K562 (cell line): ENCODE results near the gene SNX19. TPM values are rescaled to one million over a fixed set of nuclear protein-coding genes. Genes with fewer than 3 reads are reported as not detected.
A peak's percentile ranks its signal among the peaks of the same experiment; 100 is the strongest.

Source experiments
- ATAC-seq: fragments of 200-7000 bp; cut with Tn5 transposase; 3 replicates; pipeline ENCODE4 v1.9.1; 2020; ENCODE audit warnings: moderate library complexity
- BruUV-seq: library from RNA; stranded (reverse); fragments of 400-500 nt; replicated peaks from 2 replicates; lab custom pipeline; 2021; lab: Mats Ljungman, UMichigan
- CTCF ChIA-PET: fragments of 300-600 bp; formaldehyde crosslinking; extraction: SDS; loops from one replicate; lab custom pipeline; 2021; ENCODE audit warnings: low intra/inter-chr PET ratio; lab: Yijun Ruan, JAX
- POLR2A ChIA-PET: fragments of 300-600, 350-650 bp; sonication (Branson Sonifier 250); formaldehyde crosslinking; extraction: SDS; loops from one replicate; lab custom pipeline; 2021; ENCODE audit warnings: antibody characterized with exemption, inconsistent platforms; lab: Yijun Ruan, JAX
- DNase-seq, 4 experiments: peaks; one replicate each; pipeline versions ENCODE4 v3.0.0 to v3.0.0-alpha.2; 2011 to 2018; ENCODE audit warnings: low spot score in 3 of 4, mixed read lengths in 3 of 4; ENCODE audit errors: extremely low read depth in 1 of 4
- FAIRE-seq: peaks from 2 replicates; lab custom pipeline; 2011; peaks lifted over from hg19 to GRCh38; lab: Jason Lieb, UNC
- H2AFZ ChIP-seq: 2 replicates; pipeline ENCODE4 v1.6.0; 2011; ENCODE audit warnings: low read depth, low read length, control low read depth, inconsistent platforms
- H3K27ac ChIP-seq: fragments of 200-600 bp; 3 replicates; pipeline ENCODE4 v1.8.0; 2011; ENCODE audit warnings: low read depth, mild to moderate bottlenecking, control low read depth, inconsistent platforms, low read length, moderate library complexity, mixed read lengths; ENCODE audit errors: extremely low read depth
- H3K27me3 ChIP-seq, 2 experiments: fragments of 300-600 bp in 1 of 2; 2 replicates in 1 of 2; 3 replicates in 1 of 2; pipeline versions ENCODE4 v1.6.0 to v1.8.0; 2011; ENCODE audit warnings: inconsistent platforms in 2 of 2, low read length in 2 of 2, mild to moderate bottlenecking in 1 of 2, mixed read lengths in 1 of 2, moderate library complexity in 1 of 2; ENCODE audit not compliant: control insufficient read depth in 2 of 2, insufficient read depth in 2 of 2
- H3K36me3 ChIP-seq: fragments of 300-600 bp; 3 replicates; pipeline ENCODE4 v1.8.0; 2011; ENCODE audit warnings: mild to moderate bottlenecking, low read length, inconsistent platforms; ENCODE audit not compliant: control insufficient read depth, insufficient read depth
- H3K4me1 ChIP-seq, 2 experiments: fragments of 200-600 bp in 1 of 2; replicated peaks in 1 of 2; 2 replicates in 1 of 2; 3 replicates in 1 of 2; pipeline versions ENCODE4 v1.5.1 to v1.8.0; 2011; ENCODE audit warnings: inconsistent platforms in 2 of 2, low read length in 2 of 2, mild to moderate bottlenecking in 1 of 2, mixed read lengths in 1 of 2, moderate library complexity in 1 of 2; ENCODE audit not compliant: control insufficient read depth in 2 of 2, insufficient read depth in 2 of 2
- H3K4me2 ChIP-seq: 2 replicates; pipeline ENCODE4 v1.6.1; 2011; ENCODE audit warnings: low read length, control low read depth, inconsistent platforms, mixed read lengths; ENCODE audit not compliant: insufficient read depth
- H3K4me3 ChIP-seq: fragments of 200-600 bp; sonication (generic), shearing (Covaris generic); 2 replicates; pipeline ENCODE4 v1.5.1; 2016; ENCODE audit warnings: control low read depth, inconsistent platforms
- H3K79me2 ChIP-seq: fragments of 200-600 bp; 3 replicates; pipeline ENCODE4 v1.8.0; 2011; ENCODE audit warnings: low read length, inconsistent platforms; ENCODE audit not compliant: control insufficient read depth, insufficient read depth
- H3K9ac ChIP-seq, 2 experiments: 2 replicates each; pipeline versions ENCODE4 v1.6.0 to v1.6.1; 2011; ENCODE audit warnings: low read depth in 2 of 2, low read length in 2 of 2, control low read depth in 1 of 2, inconsistent platforms in 1 of 2, mild to moderate bottlenecking in 1 of 2, mixed read lengths in 1 of 2; ENCODE audit not compliant: insufficient read depth in 1 of 2
- H3K9me1 ChIP-seq: one replicate; pipeline ENCODE4 v1.6.0; 2011; ENCODE audit warnings: inconsistent platforms, mild to moderate bottlenecking, low read length, moderate library complexity; ENCODE audit not compliant: control insufficient read depth, insufficient read depth
- H3K9me3 ChIP-seq: replicated peaks from 2 replicates; pipeline ENCODE4 v1.5.1; 2011; ENCODE audit warnings: low read depth, low read length, inconsistent platforms; ENCODE audit not compliant: control insufficient read depth, insufficient read depth
- H4K20me1 ChIP-seq: replicated peaks from 2 replicates; pipeline ENCODE4 v1.6.1; 2011; ENCODE audit warnings: low read length, inconsistent platforms, mixed read lengths; ENCODE audit not compliant: control insufficient read depth, insufficient read depth
- CEBPB ChIP-seq: fragments of 450-650 bp; IDR thresholded peaks from 2 replicates; pipeline ENCODE4 v1.6.1; 2016; ENCODE audit warnings: missing genetic modification characterization, missing compliant biosample characterization
- EGR1 ChIP-seq: fragments of 450-650 bp; conservative IDR thresholded peaks from 2 replicates; pipeline ENCODE4 v1.6.1; 2017; ENCODE audit warnings: mild to moderate bottlenecking
- HDAC1 ChIP-seq, 2 experiments: fragments of 450-650 bp; IDR thresholded peaks; 2 replicates each; pipeline ENCODE4 v1.6.1; 2016 to 2017; ENCODE audit warnings: inconsistent platforms in 1 of 2, mild to moderate bottlenecking in 1 of 2, moderate library complexity in 1 of 2
- HEY1 ChIP-seq: fragments of 250-450 bp; sonication (Bioruptor Pico); IDR thresholded peaks from 2 replicates; pipeline ENCODE4 v1.5.0; 2020; ENCODE audit warnings: mild to moderate bottlenecking, moderate library complexity, borderline replicate concordance
- RAD21 ChIP-seq, 2 experiments: fragments of 250-450 bp in 1 of 2; fragments of 450-650 bp in 1 of 2; sonication (Bioruptor Pico) in 1 of 2; formaldehyde crosslinking in 1 of 2; IDR thresholded peaks in 1 of 2; conservative IDR thresholded peaks in 1 of 2; 2 replicates each; pipeline versions ENCODE4 v1.4.0 to v1.8.0; 2020 to 2022; ENCODE audit warnings: mild to moderate bottlenecking in 2 of 2, moderate library complexity in 1 of 2
- STAT5A ChIP-seq: IDR thresholded peaks from 2 replicates; pipeline ENCODE4 v1.6.1; 2012; ENCODE audit warnings: low read length, inconsistent platforms, borderline replicate concordance
- TAF1 ChIP-seq: IDR thresholded peaks from 2 replicates; pipeline ENCODE4 v1.6.1; 2011; ENCODE audit warnings: mild to moderate bottlenecking, low read length, moderate library complexity; ENCODE audit not compliant: insufficient read depth, control insufficient read depth, severe bottlenecking; ENCODE audit errors: extremely low read depth
- ZNF324 ChIP-seq: fragments of 250-450 bp; sonication (Bioruptor Pico); IDR thresholded peaks from 2 replicates; pipeline ENCODE4 v1.4.0; 2020; ENCODE audit warnings: mild to moderate bottlenecking
- ZNF431 ChIP-seq: sonication (generic); formaldehyde crosslinking; IDR thresholded peaks from 2 replicates; pipeline ENCODE4 v1.8.0; 2022; ENCODE audit warnings: mild to moderate bottlenecking, missing genetic modification reagents
- ZNF507 ChIP-seq: conservative IDR thresholded peaks from 2 replicates; pipeline ENCODE4 v1.6.1; 2017; ENCODE audit warnings: missing genetic modification characterization, missing compliant biosample characterization
- ZNF696 ChIP-seq: fragments of 250-450 bp; sonication (Bioruptor Pico); conservative IDR thresholded peaks from 2 replicates; pipeline ENCODE4 v1.4.0; 2020; ENCODE audit warnings: mild to moderate bottlenecking, moderate library complexity
- WGBS: fragments of 100-300 bp; shearing (Covaris generic); methylation state at CpG from one replicate; pipeline ENCODE4 v1.1.6; 2016; ENCODE audit warnings: low coverage, mixed read lengths; ENCODE audit not compliant: insufficient coverage; ENCODE audit errors: missing lambda C conversion rate; 5-methylcytosine and 5-hydroxymethylcytosine counted together
- in situ Hi-C: fragments of 300-500 bp; cut with MboI; formaldehyde crosslinking; loops from 4 replicates; pipeline ENCODE4 v1.15.0; 2018; ENCODE audit warnings: inconsistent platforms, mixed read lengths
- intact Hi-C: fragments of 100-400 bp; cut with micrococcal nuclease; formaldehyde crosslinking; loops from 2 replicates; pipeline ENCODE4 v1.14.2; 2022
- polyA plus RNA-seq, 8 experiments: library from polyadenylated mRNA; depleted of rRNA in 4 of 8; stranded (reverse) in 5 of 8; unstranded in 3 of 8; fragments of >200 nt; fragmentation: Nextera tagmentation in 2 of 8; fragmentation: Illumina TruSeq in 1 of 8; extraction: Ambion mirVana in 2 of 8; extraction: Trizol in 1 of 8; gene quantifications; 2 replicates each; pipeline versions ENCODE4 v1.2.1 to v1.2.3, GENCODE V29; 2011 to 2014; ENCODE audit warnings: inconsistent platforms in 1 of 8, missing spikeins in 1 of 8
- total RNA-seq, 7 experiments: library from RNA; depleted of rRNA in 6 of 7; stranded (reverse); fragments of >200 nt in 6 of 7; fragmentation: Illumina TruSeq in 2 of 7; extraction: Trizol in 2 of 7; gene quantifications; 2 replicates each; pipeline versions ENCODE4 v1.2.1 to v1.2.3, GENCODE V29; 2011 to 2021; ENCODE audit warnings: low replicate concordance in 1 of 7
- TF ChIP-seq, protein P1 (sequence below): sonication (generic); formaldehyde crosslinking; IDR thresholded peaks from 2 replicates; pipeline ENCODE4 v1.8.0; 2023; ENCODE audit warnings: mild to moderate bottlenecking, missing genetic modification reagents
- TF ChIP-seq, protein P2 (sequence below): fragments of 250-450 bp; sonication (Bioruptor Pico); IDR thresholded peaks from 2 replicates; pipeline ENCODE4 v1.5.0; 2021; ENCODE audit warnings: mild to moderate bottlenecking, moderate library complexity
- TF ChIP-seq, protein P3 (sequence below): conservative IDR thresholded peaks from 2 replicates; pipeline ENCODE4 v1.6.1; 2011; ENCODE audit warnings: low read depth, mild to moderate bottlenecking, low read length; ENCODE audit not compliant: control insufficient read depth

The SNX19 gene
- total and polyA plus RNA-seq, 9 of the 15 experiments (the other 6 are each of a cell fraction or from before 2014, with no cell fraction given) = 2.2 to 31.3 (median 19.6) TPM

DNA sequence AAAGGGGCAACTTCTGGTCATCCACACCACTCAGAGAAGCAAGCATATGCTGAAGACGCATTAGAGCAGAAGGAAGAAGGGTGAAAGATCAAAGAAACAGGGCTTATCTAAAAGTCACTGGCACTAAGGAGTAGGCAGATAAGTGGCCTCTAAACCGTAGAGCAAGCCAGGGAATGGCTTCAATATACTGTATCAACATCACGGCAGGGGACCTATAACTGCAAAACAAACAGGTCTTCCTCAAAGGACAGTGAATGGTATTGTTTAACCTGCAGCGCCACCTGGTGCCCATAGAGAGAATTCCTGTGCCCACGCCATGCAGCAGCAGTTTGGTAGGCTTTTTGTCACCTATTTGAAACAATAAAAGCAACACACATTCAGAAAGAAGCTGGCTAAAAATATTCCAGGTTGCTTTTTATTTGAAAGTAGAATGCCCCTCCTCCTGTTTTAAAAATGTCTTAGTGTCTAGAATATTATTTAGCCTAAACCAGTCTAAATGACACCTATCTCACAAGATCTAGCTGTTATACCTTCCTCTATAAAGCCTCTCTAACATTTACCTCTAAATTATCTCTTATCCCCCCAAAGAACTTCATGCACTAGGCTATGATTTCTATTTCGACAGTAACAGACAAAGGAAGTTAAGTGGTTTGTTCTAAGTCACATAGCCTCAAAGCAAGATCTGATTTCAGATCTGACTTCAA lies 21.8 kb downstream of the SNX19 start (continued):
- TF ChIP-seq, protein P1, sequence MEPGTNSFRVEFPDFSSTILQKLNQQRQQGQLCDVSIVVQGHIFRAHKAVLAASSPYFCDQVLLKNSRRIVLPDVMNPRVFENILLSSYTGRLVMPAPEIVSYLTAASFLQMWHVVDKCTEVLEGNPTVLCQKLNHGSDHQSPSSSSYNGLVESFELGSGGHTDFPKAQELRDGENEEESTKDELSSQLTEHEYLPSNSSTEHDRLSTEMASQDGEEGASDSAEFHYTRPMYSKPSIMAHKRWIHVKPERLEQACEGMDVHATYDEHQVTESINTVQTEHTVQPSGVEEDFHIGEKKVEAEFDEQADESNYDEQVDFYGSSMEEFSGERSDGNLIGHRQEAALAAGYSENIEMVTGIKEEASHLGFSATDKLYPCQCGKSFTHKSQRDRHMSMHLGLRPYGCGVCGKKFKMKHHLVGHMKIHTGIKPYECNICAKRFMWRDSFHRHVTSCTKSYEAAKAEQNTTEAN (CRISPR knock-in tag) = no peak
- no peak for TF ChIP-seq EGR1
- TF ChIP-seq HEY1 = no peak
- no peak for TF ChIP-seq CEBPB
- TF ChIP-seq TAF1 = no peak
- TF ChIP-seq HDAC1 (IDR thresholded peaks at IDR 0.05) = no peak
- peak; percentile 35; the same call in 1 of the 2 replicates for TF ChIP-seq STAT5A

DNA sequence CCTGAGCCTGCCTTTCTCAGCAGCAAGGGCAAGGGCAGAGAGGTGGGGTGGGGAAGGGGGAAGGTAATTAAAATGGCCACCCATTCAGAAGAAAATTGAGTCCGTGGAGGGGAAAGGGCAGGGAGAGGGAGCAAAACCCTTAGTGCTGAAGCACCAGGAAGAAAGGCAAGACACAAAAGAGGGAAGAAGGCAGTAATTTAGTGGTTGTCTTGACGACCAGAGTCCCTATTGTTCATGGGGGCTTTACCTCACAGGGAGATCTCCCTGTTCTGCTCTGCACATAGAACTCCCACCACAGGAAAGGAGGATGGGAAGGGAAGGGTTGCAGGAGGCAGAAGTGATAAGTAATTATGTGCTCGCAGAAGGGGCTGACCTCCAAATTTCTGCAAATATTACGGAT lies 23.4 kb downstream of the SNX19 start:
- in situ Hi-C loops = no loop called here
- Histone ChIP-seq H3K36me3 (peaks cover 85% of the 10 kb centered on the region; the same call in 2 of the 3 replicates), H3K4me2 (no peak overlapping the region), H3K4me1 (peaks cover 0 to 4% of the 10 kb centered on the region in 2 experiments; a peak in 2 of 5 replicates), H3K27me3 (no peaks in the 10 kb centered on the region), H3K9ac (no peak overlapping the region), H3K9me3 (no peaks in the 10 kb centered on the region), H3K27ac (no peak overlapping the region), H3K4me3 (no peak overlapping the region), H3K9me1 (no peaks in the 10 kb centered on the region), H3K79me2 (no peaks in the 10 kb centered on the region), H4K20me1 (peaks cover 4% of the 10 kb centered on the region; the same call in 1 of the 2 replicates), H2AFZ (no peak overlapping the region)
- ChIA-PET CTCF (interaction anchor here (1.5 to 4.1 kb wide), 3 partner anchors 23 to 461 kb away, joined by 4 to 27 read pairs (median 27); partner anchors contain the start of gene SNX19), POLR2A (no interaction called here)
- 54% methylated on average over 3 of the region's 4 CpGs for WGBS
- FAIRE-seq = no peak
- intact Hi-C loops = no loop called here
- DNase-seq = no peak
- no peak for ATAC-seq
- BruUV-seq = no TSS peak
- TF ChIP-seq ZNF507 (tag) = no peak
- TF ChIP-seq, protein P2, sequence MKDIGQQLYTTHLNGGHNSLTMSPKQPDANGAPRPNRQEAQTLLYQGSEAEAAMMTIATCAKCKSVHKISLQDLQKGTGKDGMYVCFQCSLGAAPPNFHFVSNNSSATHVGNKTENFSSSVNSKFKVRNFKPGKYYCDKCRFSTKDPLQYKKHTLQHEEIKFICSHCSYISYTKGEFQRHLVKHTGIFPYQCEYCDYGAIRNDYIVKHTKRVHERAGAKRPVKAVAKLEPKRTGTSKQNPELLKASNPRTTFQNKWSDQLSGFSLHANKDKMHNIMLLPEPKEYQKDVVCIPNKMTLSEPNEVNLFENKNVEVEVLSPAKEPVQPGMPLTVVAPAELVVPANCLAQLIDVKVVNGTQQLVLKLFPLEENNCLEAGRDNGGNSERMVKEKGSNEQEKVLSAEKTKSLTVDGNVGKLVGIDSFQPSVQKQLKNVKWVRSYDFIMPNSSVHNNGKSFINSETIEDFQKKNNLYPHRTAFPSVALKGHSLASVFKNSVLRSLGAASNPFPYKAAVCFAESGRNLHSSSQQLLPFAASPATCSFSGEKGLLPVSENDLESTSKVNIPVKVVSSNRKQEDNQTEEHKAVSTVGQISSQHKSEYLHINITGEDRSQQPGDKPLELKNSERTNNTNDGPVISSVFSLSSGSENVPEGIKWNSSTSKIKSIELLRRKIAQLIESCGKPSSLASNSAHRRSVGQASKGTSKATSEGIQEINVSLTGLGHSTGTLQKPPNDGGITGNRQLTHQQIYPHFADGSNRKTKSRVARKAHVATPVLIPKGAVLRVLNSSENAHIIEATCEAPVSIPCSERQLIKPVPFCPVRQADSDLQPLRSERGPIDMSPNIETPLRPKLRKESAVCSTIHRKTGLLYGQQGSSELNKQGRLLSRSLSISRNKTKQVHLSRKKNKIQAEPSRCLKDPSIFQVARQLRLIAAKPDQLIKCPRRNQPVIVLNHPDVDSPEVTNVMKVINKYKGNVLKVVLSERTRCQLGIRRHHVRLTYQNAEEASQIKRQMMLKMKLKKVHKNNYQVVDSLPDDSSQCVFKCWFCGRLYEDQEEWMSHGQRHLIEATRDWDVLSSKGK (CRISPR knock-in tag) = no peak
- no peak for TF ChIP-seq ZNF431 (CRISPR knock-in tag)
- no peak for TF ChIP-seq ZNF696
- TF ChIP-seq, protein P3, sequence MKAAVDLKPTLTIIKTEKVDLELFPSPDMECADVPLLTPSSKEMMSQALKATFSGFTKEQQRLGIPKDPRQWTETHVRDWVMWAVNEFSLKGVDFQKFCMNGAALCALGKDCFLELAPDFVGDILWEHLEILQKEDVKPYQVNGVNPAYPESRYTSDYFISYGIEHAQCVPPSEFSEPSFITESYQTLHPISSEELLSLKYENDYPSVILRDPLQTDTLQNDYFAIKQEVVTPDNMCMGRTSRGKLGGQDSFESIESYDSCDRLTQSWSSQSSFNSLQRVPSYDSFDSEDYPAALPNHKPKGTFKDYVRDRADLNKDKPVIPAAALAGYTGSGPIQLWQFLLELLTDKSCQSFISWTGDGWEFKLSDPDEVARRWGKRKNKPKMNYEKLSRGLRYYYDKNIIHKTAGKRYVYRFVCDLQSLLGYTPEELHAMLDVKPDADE = no peak
- no peak for TF ChIP-seq ZNF324
- no peak for TF ChIP-seq RAD21 (CRISPR knock-in tag; conservative IDR thresholded peaks at IDR 0.05 in 1 of 2, IDR thresholded peaks at IDR 0.05 in 1 of 2)
